ENCODE results near the gene PILRA. TPM values are rescaled to one million over a fixed set of nuclear protein-coding genes. Genes with fewer than 3 reads are reported as not detected.

Gene PILRA
- total RNA-seq, 1 donor from 2014 or later: not detected

- no peak for DNase-seq (ENCODE audit: low read depth)
- H3K27me3 ChIP-seq (ENCODE audit: control insufficient read depth, insufficient read depth, low read length): peaks cover 3% of the 10 kb centered on the region
Observed at GRCh38 chr7:100384628-100385294, 11.5 kb downstream of the PILRA start.

GRCh38 chr7:100386940-100387339, 13.7 kb downstream of the PILRA start:
- H3K36me3 ChIP-seq (ENCODE audit: control insufficient read depth, insufficient read depth, low read length): no peaks in the 10 kb centered on the region
- no peak overlapping the region for H3K4me3 ChIP-seq (ENCODE audit: low read depth, low read length)
- H3K27me3 ChIP-seq (ENCODE audit: control insufficient read depth, insufficient read depth, low read length): peaks cover 11% of the 10 kb centered on the region
- no peak for TF ChIP-seq CTCF (IDR thresholded peaks at IDR 0.05; ENCODE audit: insufficient read depth, low read length, poor library complexity, severe bottlenecking)
- DNase-seq (ENCODE audit: low read depth): no peak

More at GRCh38 chr7:100384628-100385294, 11.5 kb downstream of the PILRA start:
- H3K4me3 ChIP-seq (ENCODE audit: low read depth, low read length): no peak overlapping the region
- no peak for TF ChIP-seq CTCF (IDR thresholded peaks at IDR 0.05; ENCODE audit: insufficient read depth, low read length, poor library complexity, severe bottlenecking)
- no peaks in the 10 kb centered on the region for H3K36me3 ChIP-seq (ENCODE audit: control insufficient read depth, insufficient read depth, low read length)

- peaks cover 11% of the 10 kb centered on the region for H3K27me3 ChIP-seq (ENCODE audit: control insufficient read depth, insufficient read depth, low read length)
- no peaks in the 10 kb centered on the region for H3K36me3 ChIP-seq (ENCODE audit: control insufficient read depth, insufficient read depth, low read length)
- no peak for DNase-seq (ENCODE audit: low read depth)
- H3K4me3 ChIP-seq (ENCODE audit: low read depth, low read length): no peak overlapping the region
- no peak for TF ChIP-seq CTCF (IDR thresholded peaks at IDR 0.05; ENCODE audit: insufficient read depth, low read length, poor library complexity, severe bottlenecking)
Observed at GRCh38 chr7:100387695-100388094, 14.4 kb downstream of the PILRA start.

- no peak for DNase-seq (ENCODE audit: low read depth)
- no peak overlapping the region for H3K4me3 ChIP-seq (ENCODE audit: low read depth, low read length)
- peaks cover 16% of the 10 kb centered on the region for H3K27me3 ChIP-seq (ENCODE audit: control insufficient read depth, insufficient read depth, low read length)
- no peak for TF ChIP-seq CTCF (IDR thresholded peaks at IDR 0.05; ENCODE audit: insufficient read depth, low read length, poor library complexity, severe bottlenecking)
- H3K36me3 ChIP-seq (ENCODE audit: control insufficient read depth, insufficient read depth, low read length): no peaks in the 10 kb centered on the region
Observed at GRCh38 chr7:100389437-100390088, 16.3 kb downstream of the PILRA start.

GRCh38 chr7:100390286-100391009, 17.2 kb downstream of the PILRA start:
- no peaks in the 10 kb centered on the region for H3K36me3 ChIP-seq (ENCODE audit: control insufficient read depth, insufficient read depth, low read length)
- DNase-seq (ENCODE audit: low read depth): no peak
- no peak overlapping the region for H3K4me3 ChIP-seq (ENCODE audit: low read depth, low read length)
- TF ChIP-seq CTCF (IDR thresholded peaks at IDR 0.05; ENCODE audit: insufficient read depth, low read length, poor library complexity, severe bottlenecking): no peak
- H3K27me3 ChIP-seq (ENCODE audit: control insufficient read depth, insufficient read depth, low read length): peaks cover 16% of the 10 kb centered on the region
